Psoas muscle (tissue), 8 donors: ENCODE measurements around the gene POLN. TPM values are rescaled to one million over a fixed set of nuclear protein-coding genes. Genes with fewer than 3 reads are reported as not detected.

Experiments
- ATAC-seq, 4 donors: fragments of 200-7000 bp; cut with Tn5 transposase; one replicate each; pipeline ENCODE4 v1.9.1; 2020; ENCODE audit warnings: moderate library complexity in 3 of 4, mild to moderate bottlenecking in 2 of 4
- DNase-seq, 2 donors: peaks; one replicate each; pipeline ENCODE4 v3.0.0-alpha.2; 2020
- H3K27ac ChIP-seq: fragments of 200-600 bp; one replicate; pipeline ENCODE4 v1.8.0; 2022
- H3K27me3 ChIP-seq, 3 donors: fragments of 200-600 bp in 1 of 3; one replicate each; pipeline versions ENCODE4 v1.6.1 to v1.8.0; 2013 to 2022; ENCODE audit warnings: low read length in 2 of 3, mild to moderate bottlenecking in 2 of 3, moderate library complexity in 1 of 3; ENCODE audit not compliant: insufficient read depth in 3 of 3
- H3K36me3 ChIP-seq, 2 donors: fragments of 200-600 bp in 1 of 2; one replicate each; pipeline versions ENCODE4 v1.6.1 to v1.8.0; 2013 to 2022; ENCODE audit warnings: low read depth in 1 of 2, mild to moderate bottlenecking in 1 of 2, moderate library complexity in 1 of 2; ENCODE audit not compliant: insufficient read depth in 1 of 2
- H3K4me1 ChIP-seq: fragments of 200-600 bp; one replicate; pipeline ENCODE4 v1.8.0; 2022
- H3K4me3 ChIP-seq: fragments of 200-600 bp; one replicate; pipeline ENCODE4 v1.8.0; 2022; ENCODE audit warnings: mild to moderate bottlenecking
- H3K9me3 ChIP-seq: fragments of 200-600 bp; one replicate; pipeline ENCODE4 v1.8.0; 2022
- CTCF ChIP-seq: fragments of 200-600 bp; IDR thresholded peaks from one replicate; pipeline ENCODE4 v1.8.0; 2022; ENCODE audit warnings: antibody characterized with exemption
- WGBS, 3 donors: extraction: QIAGEN DNeasy Blood & Tissue Kit; methylation state at CpG; one replicate each; pipeline versions ENCODE4 v1.1.6 to v1.1.7; 2013; 5-methylcytosine and 5-hydroxymethylcytosine counted together
- intact Hi-C, 2 donors: fragments of 100-400 bp; cut with DNase I; formaldehyde crosslinking; loops; one replicate each; pipeline versions ENCODE4 v1.11.0 to v1.14.2; 2022
- polyA plus RNA-seq, 3 donors: library from polyadenylated mRNA; stranded (reverse); fragments of 200-250 nt; gene quantifications; one replicate each; pipeline ENCODE4 v1.2.3, GENCODE V29; 2013
- total RNA-seq, 4 donors: library from RNA; stranded (reverse); fragmentation: NEBNext Ultra II Directional in 2 of 4; extraction: Animal tissue kit (Norgen Biotek cat#: 25700) in 2 of 4; gene quantifications; one replicate each; pipeline versions ENCODE4 v1.2.1 to v1.2.4, GENCODE V29; 2021 to 2023
- donor health status: healthy with polysubstance abuse.
- donor health status: DM: no; HTN: no; CAD: no; lungs with moderate emphysema.
- donor health status: Bipolar disorder and iron deficiency.
- donor health status: healthy.
- donor health status: DM: yes; HTN: yes; CAD: no.
- donor health status: DM: no; HTN: no; CAD: no.
- donor health status: DM: no; HTN: no; CAD: no.
- donor health status: DM: yes; HTN: yes; CAD: no.

Gene POLN
- total and polyA plus RNA-seq, 7 donors, result 0.44 to 3.0 (median 0.95) TPM

- 83 to 88% (median 85%) methylated on average over 9 of the region's 9 CpGs for WGBS, 3 donors
- ATAC-seq, result no peak
Observed at GRCh38 chr4:2175990-2176698, 65.8 kb downstream of the POLN start.

GRCh38 chr4:2174061-2174460 is 67.9 kb downstream of the POLN start:
- WGBS, 3 donors, result 96 to 99% (median 97%) methylated on average over 6 of the region's 6 CpGs
- no peak for TF ChIP-seq CTCF
- Histone ChIP-seq H3K27ac (no peak overlapping the region), H3K27me3 (no peaks in the 10 kb centered on the region), H3K4me1 (no peaks in the 10 kb centered on the region), H3K4me3 (no peak overlapping the region), H3K9me3 (no peaks in the 10 kb centered on the region), H3K36me3 (no peaks in the 10 kb centered on the region)
- ATAC-seq, result no peak
- no peak for DNase-seq
- intact Hi-C loops, result no loop called here

More at GRCh38 chr4:2175990-2176698, 65.8 kb downstream of the POLN start:
- Histone ChIP-seq H3K4me3 (no peak overlapping the region), H3K27me3 (no peaks in the 10 kb centered on the region), H3K4me1 (no peaks in the 10 kb centered on the region), H3K9me3 (no peaks in the 10 kb centered on the region), H3K27ac (no peak overlapping the region), H3K36me3 (no peaks in the 10 kb centered on the region)
- no peak for TF ChIP-seq CTCF
- intact Hi-C loops, result no loop called here
- no peak for DNase-seq

- no peaks in the 10 kb centered on the region for H3K27me3 ChIP-seq
- no peak for ATAC-seq
- no peaks in the 10 kb centered on the region for H3K36me3 ChIP-seq
- DNase-seq, result no peak
- no peak for TF ChIP-seq CTCF
- H3K9me3 ChIP-seq, result no peaks in the 10 kb centered on the region
- no peaks in the 10 kb centered on the region for H3K4me1 ChIP-seq
- H3K27ac ChIP-seq, result no peak overlapping the region
- WGBS, 3 donors, result 92% methylated on average over 8 of the region's 8 CpGs
- intact Hi-C loops, result no loop called here
- no peak overlapping the region for H3K4me3 ChIP-seq
Observed at GRCh38 chr4:2172627-2173231, 69.2 kb downstream of the POLN start.

- intact Hi-C loops, result no loop called here
- WGBS, 3 donors, result 89 to 91% (median 89%) methylated on average over 4 of the region's 4 CpGs
- no peak overlapping the region for H3K27ac ChIP-seq
- no peak for ATAC-seq
- H3K4me3 ChIP-seq, result no peak overlapping the region
- H3K9me3 ChIP-seq, result no peaks in the 10 kb centered on the region
- no peak for TF ChIP-seq CTCF
- H3K27me3 ChIP-seq, result no peaks in the 10 kb centered on the region
- H3K36me3 ChIP-seq, result no peaks in the 10 kb centered on the region
- no peak for DNase-seq
- no peaks in the 10 kb centered on the region for H3K4me1 ChIP-seq
Observed at GRCh38 chr4:2172161-2172560, 69.8 kb downstream of the POLN start.
